ENCODE measurements around the gene CDHR1. TPM values are rescaled to one million over a fixed set of nuclear protein-coding genes. Genes with fewer than 3 reads are reported as not detected.

The CDHR1 gene
- total and polyA plus RNA-seq, 2 of the 8 experiments (the other 6 are each of a cell fraction or from before 2014, with no cell fraction given): 3.9 to 10.5 TPM

DNA sequence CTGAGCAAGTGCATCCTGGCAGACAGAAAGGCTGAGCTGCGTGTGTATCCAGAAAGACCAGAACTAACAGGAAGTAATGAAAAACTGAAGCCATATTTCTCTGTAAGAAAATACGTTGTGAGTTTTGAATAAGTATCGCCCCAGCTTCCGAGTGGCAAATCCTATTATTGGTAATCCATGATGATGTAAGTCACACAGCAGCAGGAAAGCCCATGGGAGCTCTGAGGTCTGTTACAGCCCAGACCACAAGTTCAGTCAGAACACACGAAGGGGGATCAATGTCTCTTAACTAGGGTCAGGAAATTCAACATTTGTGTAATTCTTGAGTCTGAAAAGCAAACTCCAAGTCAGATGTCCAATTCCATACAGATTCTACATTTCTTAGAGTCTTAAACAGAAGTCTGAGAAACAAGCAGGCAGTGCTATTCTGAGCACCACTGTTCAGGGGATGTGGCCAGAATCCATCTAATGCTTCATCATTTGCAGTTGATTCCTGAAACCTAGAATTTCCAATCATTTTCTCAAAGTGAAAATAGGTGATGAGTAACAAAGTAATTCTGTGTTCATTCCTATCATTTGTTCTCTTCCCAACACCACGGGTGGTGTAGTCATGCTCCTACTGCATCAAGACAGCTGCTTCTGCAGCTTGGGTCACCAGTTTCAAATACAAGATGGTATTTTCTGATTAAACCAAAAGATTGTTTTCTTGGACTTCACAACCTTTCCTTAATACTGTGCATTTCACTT lies 31.3 kb downstream of the CDHR1 start, which contains the start of gene LRIT2:
TSS of gene LRIT2 (minus strand) at position 118 of the 747 bp plus-strand sequence. CDS start at position 94, 24 bp downstream.
- no peak within 1 kb of the TSS for H2BK5ac ChIP-seq (ENCODE audit: low read depth, low read length)
- no peak within 1 kb of the TSS for H4K8ac ChIP-seq (ENCODE audit: extremely low read depth, insufficient read depth, low read length)
- no peak within 1 kb of the TSS for H3K14ac ChIP-seq (ENCODE audit: insufficient read length)
- H3K4me3 ChIP-seq (ENCODE audit: extremely low read depth in 1 of 4, insufficient read depth in 2 of 4, low read depth in 3 of 4, low read length in 4 of 4): no peak within 1 kb of the TSS
- no peak within 1 kb of the TSS for H2BK120ac ChIP-seq (replicated peaks; ENCODE audit: low read depth, low read length)
- H3K56ac ChIP-seq (replicated peaks; ENCODE audit: insufficient read length, low read depth, low read length): no peak within 1 kb of the TSS
- no peak within 1 kb of the TSS for H2AK5ac ChIP-seq (ENCODE audit: low read depth, low read length)
- H3K36me3 ChIP-seq (ENCODE audit: control insufficient read depth in 2 of 4, insufficient read depth in 4 of 4, low read length in 3 of 4): no peaks in the 10 kb centered on the region
- H3K23me2 ChIP-seq (ENCODE audit: low read depth, low read length): no peaks in the 10 kb centered on the region
- no peak within 1 kb of the TSS for H3K4me2 ChIP-seq (ENCODE audit: insufficient read depth in 1 of 2, low read depth in 2 of 2, low read length in 2 of 2)
- no peaks in the 10 kb centered on the region for H3K9me3 ChIP-seq (ENCODE audit: insufficient read depth in 2 of 2, low read depth in 1 of 2, low read length in 1 of 2)
- no peak within 1 kb of the TSS for H3K18ac ChIP-seq (ENCODE audit: extremely low read depth, low read length)
- H4K91ac ChIP-seq (replicated peaks; ENCODE audit: insufficient read length, low read length): no peak within 1 kb of the TSS
- CTCF ChIA-PET (ENCODE audit: partially characterized antibody): interaction anchor here (0.8 to 6.0 kb wide), 10 partner anchors 9 to 77 kb away, joined by 3 to 59 read pairs (median 6); no protein-coding TSS in a partner anchor
- no peak within 1 kb of the TSS for H2AFZ ChIP-seq (ENCODE audit: low read length)
- POLR2A ChIA-PET (ENCODE audit: partially characterized antibody): no interaction called here
- no peaks in the 10 kb centered on the region for H3K4me1 ChIP-seq (replicated peaks in 1 of 4; ENCODE audit: control insufficient read depth in 3 of 4, insufficient read depth in 4 of 4, low read length in 3 of 4)
- WGBS, 2 experiments (ENCODE audit: extremely low coverage in 1 of 2, insufficient coverage in 1 of 2, insufficient read length in 1 of 2, insufficient replicate concordance in 2 of 2, low coverage in 1 of 2, low lambda C conversion rate in 2 of 2, missing lambda C conversion rate in 1 of 2): 79% methylated on average over 6 of the region's 6 CpGs; no CpG with 5 or more reads in 1 of the 2 experiments
- FAIRE-seq: no peak
- no peak within 1 kb of the TSS for H2BK12ac ChIP-seq (ENCODE audit: low read depth, low read length)
- H3K9ac ChIP-seq (replicated peaks in 1 of 4; ENCODE audit: extremely low read depth in 1 of 4, low read depth in 3 of 4, low read length in 3 of 4): no peak within 1 kb of the TSS
- no peak within 1 kb of the TSS for H3K4ac ChIP-seq (replicated peaks; ENCODE audit: insufficient read length, low read depth, low read length)
- H2BK15ac ChIP-seq (ENCODE audit: low read length): no peak within 1 kb of the TSS
- no peak for DNase-seq (ENCODE audit: low read depth in 1 of 2, low spot score in 2 of 2)
- 0 out of 7 replicates have a peak, but pooled peaks cover 0 to 2% (median 0%) of the 10 kb centered on the region in 4 experiments for H3K27me3 ChIP-seq (replicated peaks in 1 of 4; ENCODE audit: control insufficient read depth in 3 of 4, extremely low read depth in 1 of 4, insufficient read depth in 3 of 4, low read length in 3 of 4)
- H4K20me1 ChIP-seq (replicated peaks in 1 of 2; ENCODE audit: control insufficient read depth in 1 of 2, insufficient read depth in 2 of 2, low read length in 2 of 2): peaks cover 0 to 4% of the 10 kb centered on the region in 2 experiments
- H2BK20ac ChIP-seq (ENCODE audit: low read length): no peak within 1 kb of the TSS
- H4K5ac ChIP-seq (ENCODE audit: insufficient read length, low read depth, low read length): no peak within 1 kb of the TSS
- no peaks in the 10 kb centered on the region for H3K79me2 ChIP-seq (ENCODE audit: control insufficient read depth in 1 of 2, insufficient read depth in 2 of 2, low read length in 2 of 2)
- no peak within 1 kb of the TSS for H3K23ac ChIP-seq (ENCODE audit: insufficient read length)
- no peaks in the 10 kb centered on the region for H3K79me1 ChIP-seq (ENCODE audit: low read depth, low read length)
- no peak within 1 kb of the TSS for H3K27ac ChIP-seq (ENCODE audit: low read depth, low read length)
- TF ChIP-seq, protein P1, sequence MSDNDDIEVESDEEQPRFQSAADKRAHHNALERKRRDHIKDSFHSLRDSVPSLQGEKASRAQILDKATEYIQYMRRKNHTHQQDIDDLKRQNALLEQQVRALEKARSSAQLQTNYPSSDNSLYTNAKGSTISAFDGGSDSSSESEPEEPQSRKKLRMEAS (IDR thresholded peaks at IDR 0.05): no peak
- TF ChIP-seq FOSL1 (IDR thresholded peaks at IDR 0.05; ENCODE audit: insufficient read depth, low read depth, low read length) (no peak), RFX5 (IDR thresholded peaks at IDR 0.05; ENCODE audit: borderline replicate concordance, low read depth, low read length) (no peak), POU5F1 (IDR thresholded peaks at IDR 0.05; ENCODE audit: low read depth, low read length) (no peak), KDM5A (IDR thresholded peaks at IDR 0.05; ENCODE audit: low read length) (no peak), GTF2F1 (IDR thresholded peaks at IDR 0.05; ENCODE audit: borderline replicate concordance, low read depth, low read length) (no peak), SIRT6 (IDR thresholded peaks at IDR 0.05; ENCODE audit: low read length) (no peak), JUN (IDR thresholded peaks at IDR 0.05; ENCODE audit: low read depth, low read length) (no peak), NANOG (IDR thresholded peaks at IDR 0.05; ENCODE audit: insufficient read depth, low read depth, low read length, poor library complexity, severe bottlenecking) (no peak)
- TF ChIP-seq, protein P2, sequence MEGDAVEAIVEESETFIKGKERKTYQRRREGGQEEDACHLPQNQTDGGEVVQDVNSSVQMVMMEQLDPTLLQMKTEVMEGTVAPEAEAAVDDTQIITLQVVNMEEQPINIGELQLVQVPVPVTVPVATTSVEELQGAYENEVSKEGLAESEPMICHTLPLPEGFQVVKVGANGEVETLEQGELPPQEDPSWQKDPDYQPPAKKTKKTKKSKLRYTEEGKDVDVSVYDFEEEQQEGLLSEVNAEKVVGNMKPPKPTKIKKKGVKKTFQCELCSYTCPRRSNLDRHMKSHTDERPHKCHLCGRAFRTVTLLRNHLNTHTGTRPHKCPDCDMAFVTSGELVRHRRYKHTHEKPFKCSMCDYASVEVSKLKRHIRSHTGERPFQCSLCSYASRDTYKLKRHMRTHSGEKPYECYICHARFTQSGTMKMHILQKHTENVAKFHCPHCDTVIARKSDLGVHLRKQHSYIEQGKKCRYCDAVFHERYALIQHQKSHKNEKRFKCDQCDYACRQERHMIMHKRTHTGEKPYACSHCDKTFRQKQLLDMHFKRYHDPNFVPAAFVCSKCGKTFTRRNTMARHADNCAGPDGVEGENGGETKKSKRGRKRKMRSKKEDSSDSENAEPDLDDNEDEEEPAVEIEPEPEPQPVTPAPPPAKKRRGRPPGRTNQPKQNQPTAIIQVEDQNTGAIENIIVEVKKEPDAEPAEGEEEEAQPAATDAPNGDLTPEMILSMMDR (IDR thresholded peaks at IDR 0.05; ENCODE audit: control extremely low read depth in 1 of 3, insufficient read depth in 1 of 3, low read depth in 1 of 3, low read length in 3 of 3): no peak

All from H1 (cell line).